A204.1 (cell line): Measurements from ENCODE around the gene MTUS2.
"Not testable (repeated sequence)": the region's sequence is repeated elsewhere in the genome, so short reads cannot be mapped to it uniquely, and the experiment has no call there.

Experiments used
- FAIRE-seq: peaks from 2 replicates; lab custom pipeline; 2012; peaks lifted over from hg19 to GRCh38; lab: Jason Lieb, UNC

Gene MTUS2

DNA sequence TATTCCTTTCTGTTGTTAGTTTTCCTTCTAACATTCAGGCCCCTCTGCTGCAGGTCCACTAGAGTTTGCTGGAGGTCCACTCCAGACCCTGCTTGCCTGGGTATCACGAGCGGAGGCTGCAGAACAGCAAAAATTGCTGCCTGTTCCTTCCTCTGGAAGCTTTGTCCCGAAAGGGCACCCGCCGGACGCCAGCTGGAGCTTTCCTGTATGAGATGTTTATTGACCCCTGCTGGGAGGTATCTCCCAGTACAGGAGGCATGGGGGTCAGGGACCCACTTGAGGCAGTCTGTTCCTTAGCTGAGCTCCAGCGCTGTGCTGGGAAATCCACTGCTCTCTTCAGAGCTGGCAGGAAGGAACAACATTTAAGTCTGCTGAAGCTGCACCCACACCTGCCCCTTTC is 516.2 kb downstream of the MTUS2 start:
- FAIRE-seq = no peak

DNA sequence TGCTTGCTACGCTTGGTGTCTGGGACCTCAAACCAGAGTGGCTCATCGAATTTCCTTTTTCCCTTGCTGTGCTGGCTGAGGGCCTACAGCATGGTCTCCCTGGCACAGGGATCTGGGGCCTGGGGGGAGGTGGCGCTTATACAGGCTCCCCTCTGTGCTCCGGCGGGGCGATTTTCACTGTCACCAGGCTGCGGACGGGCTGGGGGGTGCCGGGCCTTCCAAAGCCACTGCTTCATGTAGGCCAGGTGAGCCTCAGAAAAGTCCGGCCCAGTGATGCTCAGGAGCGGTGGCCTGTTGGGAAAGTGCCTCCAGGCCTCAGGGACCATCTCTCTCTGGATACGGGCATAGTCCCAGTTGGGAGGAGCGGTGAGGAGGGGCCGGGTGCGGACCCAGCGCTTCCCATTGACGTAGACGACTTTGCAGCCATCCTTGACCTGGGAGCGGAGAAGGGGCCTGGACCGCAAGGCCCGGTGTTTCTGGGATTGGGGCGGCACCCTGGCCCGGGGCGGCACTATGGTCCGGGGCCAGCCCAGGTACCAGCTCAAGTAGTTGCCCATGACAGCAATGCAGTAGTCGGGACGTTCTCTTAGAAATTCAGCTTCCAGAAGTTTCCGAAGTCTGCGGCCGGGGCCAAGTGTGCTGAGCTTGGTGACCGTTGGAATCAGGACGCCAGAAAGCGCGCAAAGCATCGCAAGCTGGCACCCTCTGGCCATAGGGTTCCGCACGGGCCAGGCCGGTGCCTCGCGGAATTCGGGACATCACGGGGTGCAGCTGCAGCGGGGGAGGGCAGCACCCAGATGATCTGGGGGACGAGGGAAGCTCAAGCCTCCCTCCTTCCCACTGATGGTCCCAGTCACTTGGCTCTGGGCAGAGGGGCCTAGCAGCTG is 519.5 kb downstream of the MTUS2 start:
- FAIRE-seq = no peak

DNA sequence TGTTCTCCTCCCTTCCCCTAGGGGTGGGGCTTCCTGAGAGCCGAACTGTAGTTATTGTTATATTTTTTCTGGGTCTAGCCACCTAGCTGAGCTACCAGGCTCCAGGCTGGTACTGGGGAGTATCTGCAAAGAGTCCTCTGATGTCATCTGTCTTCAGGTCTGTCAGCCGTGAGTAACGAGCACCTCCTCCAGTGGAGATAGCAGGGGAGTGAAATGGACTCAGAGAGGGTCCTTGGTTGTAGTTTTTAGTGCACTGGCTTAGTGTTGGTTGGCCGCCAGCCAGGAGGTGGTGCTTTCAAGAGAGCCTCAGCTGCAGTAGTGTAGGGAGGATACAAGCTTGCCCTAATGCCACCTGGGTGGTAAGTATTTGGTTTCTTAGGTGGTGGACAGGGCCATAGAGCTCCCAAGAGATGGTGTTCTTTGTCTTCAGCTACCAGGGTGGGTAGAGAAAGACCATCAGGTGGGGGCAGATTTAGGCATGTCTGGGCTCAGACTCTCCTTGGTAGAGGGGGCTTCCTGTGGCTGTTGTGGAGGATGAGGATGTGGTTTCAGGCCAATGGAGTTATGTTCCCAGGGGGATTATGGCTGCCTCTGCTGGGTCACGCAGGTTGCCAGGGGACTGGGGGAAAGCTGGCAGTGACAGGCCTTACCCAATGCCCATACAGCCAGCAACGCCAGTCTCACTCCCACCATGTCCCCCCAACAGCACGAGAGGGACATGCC is 525.9 kb downstream of the MTUS2 start:
- not testable (repeated sequence) for FAIRE-seq

DNA sequence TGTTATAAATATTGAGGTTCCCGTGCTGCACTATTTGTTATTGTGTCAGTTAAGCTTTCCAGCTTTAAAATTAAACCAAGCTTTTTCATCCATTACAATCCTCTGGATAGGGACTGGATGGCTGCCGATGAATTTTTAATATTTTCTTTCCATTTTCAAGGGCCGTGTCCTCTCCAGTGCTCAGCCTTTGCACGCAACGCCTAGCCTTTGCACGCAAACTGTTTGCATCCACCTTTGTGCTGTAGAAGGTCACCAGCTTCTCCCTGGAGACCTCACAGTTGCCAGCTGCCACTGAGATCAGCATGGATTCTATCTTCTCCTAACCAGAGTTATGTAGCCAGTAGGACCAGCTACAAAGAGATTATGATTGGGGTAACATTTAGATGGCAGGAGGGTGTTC is 534.9 kb downstream of the MTUS2 start:
- no peak for FAIRE-seq

DNA sequence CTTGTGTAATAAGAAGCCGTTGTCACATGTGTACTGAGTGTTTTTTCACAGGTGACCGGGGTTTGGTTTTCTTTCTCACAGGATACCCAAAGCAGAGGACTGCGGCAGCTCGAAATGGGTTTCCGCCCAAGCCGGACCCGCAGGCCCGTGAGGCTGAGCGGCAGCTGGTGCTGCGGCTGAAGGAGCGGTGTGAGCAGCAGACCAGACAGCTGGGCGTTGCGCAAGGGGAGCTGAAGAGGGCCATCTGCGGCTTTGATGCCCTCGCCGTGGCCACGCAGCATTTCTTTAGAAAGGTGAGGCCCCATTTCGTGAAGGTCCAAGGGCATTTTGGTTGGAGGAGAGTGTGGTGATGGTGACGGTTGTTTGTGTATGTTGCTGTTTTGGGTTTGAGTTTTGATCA is 539.0 kb downstream of the MTUS2 start:
- no peak for FAIRE-seq

DNA sequence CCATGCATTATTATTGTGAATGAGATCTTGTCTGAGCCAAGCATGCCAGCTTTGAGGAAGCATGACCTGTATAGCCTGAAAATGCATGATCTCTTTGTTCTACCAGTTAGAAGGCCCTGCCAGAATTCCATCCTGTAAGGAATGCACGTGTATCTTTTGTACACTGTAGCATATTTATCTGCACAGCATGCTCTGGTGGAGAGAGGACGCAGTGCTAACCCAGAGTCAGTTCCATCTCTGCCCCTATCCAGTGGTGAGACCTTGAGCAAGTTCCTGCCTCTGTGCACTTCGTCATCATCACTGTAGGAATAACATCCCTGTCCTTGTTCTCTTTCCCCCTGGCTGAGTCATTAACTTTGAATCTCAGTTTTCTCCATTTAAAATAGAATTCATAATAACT is 541.6 kb downstream of the MTUS2 start:
- no peak for FAIRE-seq

DNA sequence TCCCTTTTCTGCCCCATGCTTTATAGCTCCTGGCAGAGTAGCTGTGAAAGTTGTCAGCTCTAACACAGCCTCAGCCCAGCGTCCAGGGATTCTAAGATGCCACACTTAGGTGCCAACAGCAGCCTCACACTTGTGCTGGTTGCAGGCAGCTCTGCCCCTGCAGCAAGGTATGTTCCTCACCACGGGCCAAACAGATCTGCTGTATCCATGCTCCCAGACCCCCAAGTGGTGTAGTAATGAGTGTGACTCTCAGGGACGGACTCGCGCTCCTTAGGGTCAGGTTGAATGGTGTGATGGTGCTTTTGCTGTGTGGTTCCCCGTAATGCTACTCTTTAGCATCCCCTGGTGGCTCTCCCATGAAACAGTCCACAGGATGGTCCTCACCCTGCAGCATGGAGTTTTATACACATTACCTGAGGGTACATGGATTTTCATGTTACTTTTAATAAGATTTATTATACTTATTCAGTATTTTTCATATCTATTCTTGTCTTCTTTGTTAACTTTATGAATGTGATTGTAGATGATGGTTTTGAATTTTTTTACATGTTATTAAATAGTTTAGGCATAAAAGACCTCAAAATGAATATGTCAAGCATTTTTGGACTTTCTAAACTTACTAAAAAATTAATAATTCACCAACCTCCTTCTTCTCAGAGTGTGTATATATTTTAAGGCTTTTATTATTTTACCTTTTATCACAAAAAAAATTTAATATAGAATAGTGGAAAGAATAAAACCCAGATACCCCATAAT is 542.9 kb downstream of the MTUS2 start:
- FAIRE-seq = peak; percentile 81

DNA sequence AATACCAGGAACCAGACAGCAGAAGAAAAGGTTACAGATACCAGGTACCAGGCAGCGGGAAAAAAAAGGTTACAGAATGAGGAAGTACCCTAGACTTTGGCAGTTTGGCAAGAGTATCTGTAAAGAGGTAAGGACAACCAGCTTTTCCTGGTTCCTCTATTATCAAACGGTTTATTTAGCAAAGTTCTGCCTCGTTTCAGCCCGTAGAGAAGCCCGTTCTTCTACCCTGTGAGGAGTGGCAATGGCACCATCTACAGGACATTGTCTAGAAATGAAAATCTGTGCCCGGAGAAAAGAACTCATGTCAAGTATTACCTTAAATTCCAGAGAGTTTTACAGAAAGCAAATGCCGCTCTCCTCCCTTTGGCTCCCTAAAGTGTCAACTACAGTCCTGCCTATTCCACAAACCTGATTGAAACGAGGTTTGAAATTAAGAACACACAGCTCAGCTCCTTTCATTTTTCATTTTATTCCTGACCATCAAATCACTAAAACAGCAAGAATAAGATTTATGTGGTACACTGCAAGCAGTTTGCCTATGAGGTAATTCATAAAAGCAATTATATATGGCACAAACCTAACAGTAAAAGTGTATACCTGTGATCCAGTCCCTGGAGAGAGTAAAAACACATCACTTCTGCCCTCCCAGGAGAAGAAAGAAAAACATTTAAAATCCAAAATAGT is 549.1 kb downstream of the MTUS2 start:
- FAIRE-seq = peak; percentile 82

DNA sequence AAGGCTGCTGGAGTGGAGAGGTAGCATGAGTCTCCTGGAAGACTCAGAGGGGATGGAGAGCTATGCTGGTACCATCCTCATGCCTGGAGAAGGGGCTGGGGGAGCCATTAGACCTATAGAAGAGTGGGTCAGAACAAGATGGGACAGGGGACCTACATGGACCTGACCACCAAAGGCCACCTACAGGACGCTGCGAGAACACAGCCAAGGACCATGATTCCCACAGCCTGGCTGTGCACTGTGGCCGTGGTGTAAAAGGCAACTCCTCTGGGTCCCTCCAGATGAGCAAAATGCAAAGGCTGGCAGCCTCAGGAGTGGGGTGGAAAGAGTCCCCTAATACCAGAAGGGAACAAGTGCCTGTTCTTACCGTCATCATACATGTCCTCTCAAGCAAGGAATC is 559.1 kb downstream of the MTUS2 start:
- FAIRE-seq = no peak

DNA sequence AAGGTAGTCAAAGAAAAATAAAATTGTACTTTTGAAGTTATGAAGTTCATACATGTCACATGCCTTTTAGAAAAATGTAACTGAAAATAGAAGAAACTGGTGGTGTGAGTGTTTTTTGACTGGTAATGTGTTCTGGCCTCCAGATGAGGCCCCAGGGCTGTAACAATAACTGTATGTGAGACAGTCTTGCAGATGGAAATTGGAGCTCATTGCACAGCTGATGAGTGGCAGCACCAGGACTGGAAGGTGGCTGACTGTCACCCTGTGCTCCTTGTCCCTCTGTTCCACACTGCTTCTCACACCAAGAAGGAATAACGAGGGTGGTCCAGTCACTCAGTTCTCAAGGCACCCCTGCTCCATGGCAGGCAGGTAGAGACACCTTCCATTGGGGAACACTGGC is 559.7 kb downstream of the MTUS2 start:
- no peak for FAIRE-seq

DNA sequence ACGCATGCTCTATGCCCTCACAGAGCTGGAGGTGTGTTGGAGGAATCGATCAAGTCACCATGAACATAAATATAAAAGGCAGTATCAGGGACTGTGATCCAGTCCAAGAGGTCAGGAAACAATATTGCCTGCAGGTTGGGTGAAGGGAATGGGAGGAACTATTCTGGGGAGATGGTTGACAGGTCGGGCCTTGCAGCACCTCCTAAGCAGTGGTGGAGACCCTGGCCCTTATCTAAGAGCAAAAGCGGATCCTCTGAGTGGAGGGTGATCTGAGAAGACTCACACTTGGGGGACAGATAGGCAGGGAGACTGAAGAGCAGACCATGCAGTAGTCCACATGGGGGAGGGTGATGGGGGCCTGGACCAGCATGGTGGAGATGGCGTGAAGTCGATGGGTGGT is 561.9 kb downstream of the MTUS2 start:
- no peak for FAIRE-seq

DNA sequence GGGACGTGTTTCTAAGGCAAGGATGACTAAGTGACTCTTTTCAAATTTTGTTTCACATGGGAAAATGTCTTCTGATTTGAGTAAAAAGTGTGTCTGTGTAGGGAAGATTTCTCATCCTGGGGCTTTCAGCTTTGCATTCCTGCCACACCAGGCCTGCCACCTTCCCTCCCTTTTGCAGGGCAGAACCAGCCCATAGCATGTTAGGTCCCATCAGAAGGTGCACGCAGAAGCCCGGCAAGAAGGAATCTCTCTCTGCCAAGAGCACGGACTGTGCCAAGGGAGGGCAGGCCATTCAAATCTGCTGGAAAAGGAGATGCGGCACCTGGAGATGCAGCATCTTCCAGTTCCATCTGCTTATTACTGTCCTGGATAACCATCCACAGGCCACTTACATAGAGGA is 563.3 kb downstream of the MTUS2 start:
- FAIRE-seq = no peak

DNA sequence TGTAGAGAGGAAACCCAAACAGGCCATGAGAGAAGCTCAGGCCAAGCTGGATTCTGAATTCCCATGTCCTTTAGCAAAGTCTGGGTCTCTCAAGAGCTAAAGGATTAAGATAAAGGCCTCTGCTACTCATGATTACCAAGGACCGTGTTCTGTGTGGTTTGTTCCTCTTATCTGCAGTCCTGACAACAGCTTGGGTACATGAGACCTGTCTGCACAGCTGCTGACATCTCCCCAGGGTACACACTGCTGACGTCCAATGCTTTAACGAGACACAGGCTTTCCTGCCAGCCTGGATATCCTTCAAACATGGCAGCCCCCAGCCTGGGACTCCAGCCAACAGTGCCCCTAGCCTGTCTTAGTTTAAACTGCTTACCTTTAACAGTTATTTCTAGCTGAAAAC is 564.3 kb downstream of the MTUS2 start:
- FAIRE-seq = no peak

DNA sequence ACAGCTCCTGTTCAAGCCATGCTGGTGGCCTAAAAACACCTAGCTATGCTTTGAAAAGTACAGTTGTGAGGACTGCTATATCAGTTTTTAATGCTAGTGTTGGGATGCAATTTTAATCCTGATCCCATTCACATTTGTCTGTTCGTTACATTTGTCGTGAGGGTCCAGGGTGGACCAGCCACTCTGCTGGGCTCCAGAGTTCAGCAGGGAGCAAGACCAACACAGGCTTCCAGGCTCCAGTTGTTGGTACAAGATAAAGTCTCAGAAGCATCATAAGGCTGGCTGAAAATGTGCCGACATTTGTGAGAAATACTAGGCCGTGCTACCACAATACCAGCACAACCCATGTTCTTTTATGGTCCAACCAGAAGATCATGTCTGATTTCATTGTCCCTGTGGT is 564.7 kb downstream of the MTUS2 start:
- no peak for FAIRE-seq

DNA sequence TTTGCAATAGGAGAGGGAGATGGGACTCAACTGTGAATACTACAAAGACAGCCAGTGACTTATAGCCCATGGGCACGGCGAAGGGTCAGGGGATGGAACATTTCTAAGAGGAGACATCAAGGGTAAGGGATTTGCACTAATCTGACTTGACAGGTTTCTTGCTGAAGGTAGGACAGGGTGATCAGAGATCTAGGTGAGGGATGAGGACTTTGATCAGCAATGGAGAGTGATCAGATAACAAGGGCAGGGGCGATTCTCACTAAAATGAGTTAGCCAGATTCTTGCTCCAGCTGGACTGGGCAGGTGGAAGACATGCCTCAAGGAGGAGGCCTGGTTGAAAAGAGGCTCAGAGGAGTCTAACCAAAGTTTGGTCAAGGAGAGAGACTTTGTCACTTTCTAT is 566.1 kb downstream of the MTUS2 start:
- no peak for FAIRE-seq

DNA sequence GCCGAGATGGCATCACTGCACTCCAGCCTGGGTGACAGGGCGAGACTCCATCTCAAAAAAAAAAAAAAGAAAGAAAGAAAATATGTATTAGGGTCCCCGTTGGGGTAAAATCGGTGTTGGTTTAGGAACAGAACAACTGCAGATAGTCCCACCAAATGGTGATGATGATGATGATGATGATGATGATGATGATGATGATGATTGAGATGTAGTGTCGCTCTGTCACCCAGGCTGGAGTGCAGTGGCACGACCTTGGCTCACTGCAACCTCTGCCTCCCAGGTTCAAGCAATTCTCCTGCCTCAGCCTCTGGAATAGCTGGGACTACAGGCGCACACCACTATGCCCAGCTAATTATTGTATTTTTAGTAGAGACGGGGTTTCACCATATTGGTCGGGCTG is 570.5 kb downstream of the MTUS2 start:
- not testable (repeated sequence) for FAIRE-seq

DNA sequence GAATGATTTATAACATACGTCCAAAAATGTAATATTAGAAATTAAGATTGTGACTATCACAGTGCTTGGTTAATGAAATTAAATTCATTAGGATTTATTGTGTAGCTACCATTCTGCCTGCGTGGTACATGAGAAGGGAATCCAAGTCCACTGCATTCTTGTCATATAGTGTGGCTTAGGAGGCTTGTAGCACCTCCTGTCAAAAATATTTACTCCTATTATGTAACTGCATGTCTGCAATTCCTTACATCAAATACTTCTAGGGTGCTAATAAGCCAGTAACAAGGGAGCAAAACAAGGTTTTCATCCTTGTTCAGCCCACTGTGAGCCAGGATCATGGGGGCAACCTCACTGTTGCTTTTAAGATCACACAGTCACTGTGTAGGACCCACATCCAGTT is 576.3 kb downstream of the MTUS2 start:
- no peak for FAIRE-seq

DNA sequence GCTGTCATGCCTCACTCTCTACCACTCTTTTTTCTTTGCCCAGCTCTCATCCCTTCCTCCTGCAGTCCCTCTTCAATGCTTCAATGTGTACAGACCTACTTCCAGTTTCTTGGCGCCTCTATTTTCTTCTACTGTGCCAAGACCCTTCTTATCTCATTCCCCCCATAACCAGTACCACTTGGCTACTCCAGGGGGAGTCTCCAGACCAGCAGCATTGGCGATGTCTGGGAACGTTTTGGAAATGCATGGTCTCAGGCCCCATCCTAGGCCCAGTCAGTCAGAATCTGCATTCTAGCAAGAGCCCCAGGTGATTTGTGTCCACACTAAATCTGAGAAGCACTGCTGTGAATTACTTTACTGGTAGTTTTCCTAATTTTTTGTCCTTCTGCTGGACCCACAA is 577.1 kb downstream of the MTUS2 start:
- no peak for FAIRE-seq

DNA sequence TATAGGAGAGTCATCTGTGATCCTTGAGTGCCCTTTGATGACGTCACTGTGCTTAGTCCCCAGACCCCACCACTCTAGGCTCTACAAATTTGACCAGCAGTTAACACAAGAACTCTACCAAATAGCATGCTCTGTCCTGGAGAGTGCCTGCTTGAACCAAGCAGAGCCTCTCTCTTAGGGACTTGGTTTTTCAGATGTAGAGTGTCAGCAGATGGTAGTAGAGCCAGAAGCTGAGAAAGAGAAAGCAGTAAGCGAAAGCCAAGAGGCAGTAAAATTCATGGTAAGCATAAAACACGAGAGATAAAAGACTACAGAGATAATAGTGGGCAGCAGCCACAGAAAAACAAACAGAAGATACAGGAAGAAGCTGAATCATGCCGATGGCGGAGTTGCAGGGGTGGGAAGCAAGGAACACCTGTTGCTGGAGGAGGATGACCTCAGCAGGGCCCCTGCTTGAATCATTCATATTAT is 582.1 kb downstream of the MTUS2 start:
- no peak for FAIRE-seq

DNA sequence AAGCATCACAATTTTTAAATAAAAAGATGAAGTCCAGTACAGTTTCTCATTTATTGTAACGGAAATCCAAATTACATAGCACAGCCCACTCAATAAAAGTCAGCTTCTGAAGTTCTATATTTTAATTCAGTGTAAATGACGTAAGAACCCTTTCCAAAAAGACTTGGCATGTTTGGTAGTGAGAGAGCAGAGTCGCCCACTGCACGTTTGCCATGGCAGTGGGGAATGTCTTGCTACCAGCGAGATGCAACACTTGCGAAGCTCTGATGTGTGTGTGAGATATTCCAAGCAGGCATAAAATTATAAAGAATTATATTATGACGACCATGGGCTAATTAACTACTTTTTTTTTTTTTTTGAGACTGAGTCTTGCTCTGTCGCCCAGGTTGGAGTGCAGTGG is 585.3 kb downstream of the MTUS2 start:
- no peak for FAIRE-seq

DNA sequence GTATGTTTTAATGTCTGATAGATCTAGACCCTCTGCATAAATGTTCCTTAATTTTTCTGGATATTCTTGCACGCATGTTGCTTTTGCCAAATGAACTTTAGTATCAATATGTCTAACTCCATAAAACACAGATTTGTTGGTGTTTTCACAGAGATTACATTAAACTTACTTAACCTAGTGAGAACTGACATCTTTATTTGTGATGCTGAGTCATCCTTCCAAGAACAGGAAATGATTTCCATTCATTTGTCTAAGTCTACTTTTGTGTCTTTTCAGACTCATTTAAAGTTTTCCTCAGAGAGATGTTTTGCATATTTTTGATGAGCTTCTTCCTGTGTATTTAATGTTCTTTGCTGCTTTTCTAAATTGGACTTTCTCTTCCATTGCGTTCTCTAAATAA is 591.3 kb downstream of the MTUS2 start:
- FAIRE-seq = no peak

DNA sequence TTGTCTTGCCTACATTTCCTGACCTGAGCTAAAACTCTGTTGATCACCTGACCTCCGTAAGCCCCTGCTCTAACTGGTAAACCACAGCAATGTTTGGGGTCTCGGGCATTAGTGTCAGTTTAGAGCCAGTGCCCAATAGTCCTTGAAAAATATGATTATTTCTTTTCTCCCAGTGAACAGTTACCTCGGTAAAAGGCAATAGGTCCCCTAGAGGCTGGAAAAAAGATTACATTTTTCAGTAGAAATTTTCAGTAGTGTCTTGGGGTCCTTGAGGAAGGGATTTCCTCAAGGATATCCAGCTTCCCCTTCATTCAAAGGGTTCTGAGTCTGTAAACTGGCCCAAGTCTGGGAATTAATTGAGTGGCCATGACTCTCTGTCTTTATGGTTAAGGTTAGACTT is 597.9 kb downstream of the MTUS2 start:
- FAIRE-seq = no peak
